Measurements from ENCODE around the gene FBXL13. TPM values are rescaled to one million over a fixed set of nuclear protein-coding genes. Genes with fewer than 3 reads are reported as not detected.
"Not testable (repeated sequence)": the region's sequence is repeated elsewhere in the genome, so short reads cannot be mapped to it uniquely, and the experiment has no call there.

The FBXL13 gene
- total RNA-seq, 1 donor from 2014 or later: 0.98 TPM

DNA sequence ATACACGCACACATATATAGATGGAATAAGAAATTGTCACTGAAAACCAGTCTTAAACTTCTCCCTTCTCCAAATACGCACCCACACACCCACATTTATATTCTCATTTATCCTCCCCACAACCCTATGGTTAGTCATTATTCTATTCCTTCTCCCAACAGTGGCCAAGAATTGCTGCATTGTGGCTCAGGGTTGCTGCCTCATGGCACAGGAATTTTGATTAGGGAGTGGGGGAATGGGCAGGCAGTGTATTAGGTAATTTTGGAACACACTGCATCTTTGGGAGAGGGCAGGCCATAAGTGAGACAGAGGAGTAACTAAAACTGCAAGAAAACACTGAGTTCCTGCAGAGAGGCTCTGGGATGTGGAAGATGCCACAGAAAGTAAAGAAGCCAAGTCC, 38.6 kb upstream of the FBXL13 start:
- intact Hi-C loops (cut with DNase I): no loop called here
- H3K27ac ChIP-seq: no peak overlapping the region
- no peak for DNase-seq (ENCODE audit: extremely low spot score in 2 of 2)
- H3K27me3 ChIP-seq: no peaks in the 10 kb centered on the region
- H3K4me3 ChIP-seq: no peak overlapping the region
- TF ChIP-seq POLR2AphosphoS5 (IDR thresholded peaks at IDR 0.05; ENCODE audit: insufficient read depth in 1 of 2, low read depth in 1 of 2): no peak
- no peak for TF ChIP-seq POLR2A (IDR thresholded peaks at IDR 0.05)
- TF ChIP-seq, protein P1, sequence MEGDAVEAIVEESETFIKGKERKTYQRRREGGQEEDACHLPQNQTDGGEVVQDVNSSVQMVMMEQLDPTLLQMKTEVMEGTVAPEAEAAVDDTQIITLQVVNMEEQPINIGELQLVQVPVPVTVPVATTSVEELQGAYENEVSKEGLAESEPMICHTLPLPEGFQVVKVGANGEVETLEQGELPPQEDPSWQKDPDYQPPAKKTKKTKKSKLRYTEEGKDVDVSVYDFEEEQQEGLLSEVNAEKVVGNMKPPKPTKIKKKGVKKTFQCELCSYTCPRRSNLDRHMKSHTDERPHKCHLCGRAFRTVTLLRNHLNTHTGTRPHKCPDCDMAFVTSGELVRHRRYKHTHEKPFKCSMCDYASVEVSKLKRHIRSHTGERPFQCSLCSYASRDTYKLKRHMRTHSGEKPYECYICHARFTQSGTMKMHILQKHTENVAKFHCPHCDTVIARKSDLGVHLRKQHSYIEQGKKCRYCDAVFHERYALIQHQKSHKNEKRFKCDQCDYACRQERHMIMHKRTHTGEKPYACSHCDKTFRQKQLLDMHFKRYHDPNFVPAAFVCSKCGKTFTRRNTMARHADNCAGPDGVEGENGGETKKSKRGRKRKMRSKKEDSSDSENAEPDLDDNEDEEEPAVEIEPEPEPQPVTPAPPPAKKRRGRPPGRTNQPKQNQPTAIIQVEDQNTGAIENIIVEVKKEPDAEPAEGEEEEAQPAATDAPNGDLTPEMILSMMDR (IDR thresholded peaks at IDR 0.05): no peak
- H3K9me3 ChIP-seq: no peaks in the 10 kb centered on the region
- no peaks in the 10 kb centered on the region for H3K36me3 ChIP-seq
- H3K4me1 ChIP-seq: no peaks in the 10 kb centered on the region

DNA sequence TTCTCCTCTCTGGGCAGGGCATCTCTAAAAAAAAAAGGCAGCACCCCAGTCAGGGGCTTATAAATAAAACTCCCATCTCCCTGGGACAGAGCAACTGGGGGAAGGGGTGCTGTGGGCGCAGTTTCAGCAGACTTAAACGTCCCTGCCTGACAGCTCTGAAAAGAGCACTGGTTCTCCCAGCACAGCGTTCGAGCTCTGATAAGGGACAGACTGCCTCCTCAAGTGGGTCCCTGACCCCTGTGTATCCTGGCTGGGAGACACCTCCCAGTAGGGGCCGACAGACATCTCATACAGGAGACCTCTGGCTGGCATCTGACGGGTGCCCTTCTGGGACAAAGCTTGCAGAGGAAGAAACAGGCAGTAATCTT, 32.1 kb upstream of the FBXL13 start:
- H3K27ac ChIP-seq; H3K27me3 ChIP-seq; H3K4me1 ChIP-seq; intact Hi-C loops (cut with DNase I); H3K9me3 ChIP-seq; H3K36me3 ChIP-seq; DNase-seq (ENCODE audit: extremely low spot score in 2 of 2); H3K4me3 ChIP-seq: not testable (repeated sequence)

DNA sequence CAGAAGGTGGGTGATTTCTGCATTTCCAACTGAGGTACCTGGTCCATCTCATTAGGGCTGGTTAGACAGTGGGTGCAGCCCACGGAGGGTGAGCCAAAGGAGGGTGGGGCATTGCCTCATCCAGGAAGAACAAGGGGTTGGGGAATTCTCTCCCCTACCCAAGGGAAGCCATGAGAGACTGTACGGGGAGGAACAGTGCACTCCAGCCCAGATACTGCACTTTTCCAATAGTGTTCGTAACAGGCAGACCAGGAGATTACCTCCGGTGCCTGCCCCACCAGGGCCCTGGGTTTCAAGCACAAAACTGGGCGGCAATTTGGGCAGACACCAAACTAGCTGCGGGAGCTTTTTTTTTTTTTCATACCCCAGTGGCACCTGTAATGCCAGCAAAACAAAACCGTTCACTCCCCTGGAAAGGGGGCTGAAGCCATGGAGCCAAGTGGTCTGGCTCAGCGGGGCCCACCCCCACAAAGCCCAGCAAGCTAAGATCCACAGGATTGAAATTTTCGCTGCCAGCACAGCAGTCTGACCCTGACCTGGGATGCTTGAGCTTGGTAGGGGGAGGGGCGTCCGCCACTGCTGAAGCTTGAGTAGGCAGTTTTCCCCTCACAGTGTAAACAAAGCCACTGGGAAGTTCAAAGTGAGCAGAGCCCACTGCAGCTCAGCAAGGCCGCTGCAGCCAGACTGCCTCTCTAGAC, 31.6 kb upstream of the FBXL13 start:
- intact Hi-C loops (cut with DNase I): no loop called here
- no peaks in the 10 kb centered on the region for H3K27me3 ChIP-seq
- DNase-seq (ENCODE audit: extremely low spot score in 2 of 2): no peak
- no peak overlapping the region for H3K27ac ChIP-seq
- no peaks in the 10 kb centered on the region for H3K9me3 ChIP-seq
- H3K4me1 ChIP-seq: no peaks in the 10 kb centered on the region
- no peaks in the 10 kb centered on the region for H3K36me3 ChIP-seq
- TF ChIP-seq POLR2A (IDR thresholded peaks at IDR 0.05): no peak
- no peak overlapping the region for H3K4me3 ChIP-seq

DNA sequence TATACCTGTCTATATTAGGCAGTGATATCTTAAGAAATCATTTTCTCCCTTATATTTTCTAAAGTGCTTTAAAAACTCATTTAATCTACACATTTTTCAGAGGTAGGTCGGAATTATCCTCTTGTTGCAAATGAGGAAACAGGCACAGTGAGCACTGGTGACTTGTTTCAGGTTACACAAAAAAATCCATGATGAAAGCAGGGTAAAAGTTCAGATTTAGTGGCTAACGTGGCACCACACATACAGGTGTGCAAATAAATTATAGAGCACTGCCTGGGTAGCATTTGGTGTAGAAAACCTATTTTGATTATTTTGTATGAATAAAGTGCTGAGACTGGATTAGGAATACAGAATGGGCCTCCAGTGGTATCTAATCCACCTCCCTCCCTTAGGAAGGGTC, 26.9 kb upstream of the FBXL13 start:
- no peak for DNase-seq (ENCODE audit: extremely low spot score in 2 of 2)
- Histone ChIP-seq H3K4me1 (no peaks in the 10 kb centered on the region), H3K27ac (no peak overlapping the region), H3K9me3 (no peaks in the 10 kb centered on the region), H3K36me3 (no peaks in the 10 kb centered on the region), H3K4me3 (no peak overlapping the region), H3K27me3 (no peaks in the 10 kb centered on the region)
- no peak for TF ChIP-seq POLR2AphosphoS5 (IDR thresholded peaks at IDR 0.05; ENCODE audit: insufficient read depth in 1 of 2, low read depth in 1 of 2)
- TF ChIP-seq POLR2A (IDR thresholded peaks at IDR 0.05): no peak
- TF ChIP-seq, protein P1 (IDR thresholded peaks at IDR 0.05): no peak
- intact Hi-C loops (cut with DNase I): no loop called here

DNA sequence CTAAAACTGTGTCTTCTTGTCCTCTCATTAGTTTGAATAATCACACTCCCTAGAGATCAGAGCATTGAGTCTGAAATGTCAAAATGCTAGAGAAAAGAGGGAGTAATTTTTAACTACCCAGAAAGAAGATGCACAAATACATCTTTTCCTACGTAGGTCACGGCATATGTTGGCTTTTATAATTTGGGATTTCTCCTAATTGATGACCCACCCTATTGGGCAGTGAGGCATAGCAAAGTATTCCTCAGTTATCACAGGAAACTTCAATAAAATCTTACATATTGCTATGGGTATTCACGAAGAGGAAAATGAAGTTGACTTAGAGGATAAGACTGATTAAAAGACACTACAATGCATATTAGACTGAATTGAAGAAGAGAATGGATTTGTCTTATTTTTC, 25.8 kb upstream of the FBXL13 start:
- no peak overlapping the region for H3K4me3 ChIP-seq
- TF ChIP-seq, protein P1 (IDR thresholded peaks at IDR 0.05): no peak
- no peak for TF ChIP-seq POLR2AphosphoS5 (IDR thresholded peaks at IDR 0.05; ENCODE audit: insufficient read depth in 1 of 2, low read depth in 1 of 2)
- no peak for TF ChIP-seq POLR2A (IDR thresholded peaks at IDR 0.05)
- intact Hi-C loops (cut with DNase I): no loop called here
- H3K4me1 ChIP-seq: no peaks in the 10 kb centered on the region
- no peaks in the 10 kb centered on the region for H3K9me3 ChIP-seq
- no peak for DNase-seq (ENCODE audit: extremely low spot score in 2 of 2)
- no peaks in the 10 kb centered on the region for H3K27me3 ChIP-seq
- H3K36me3 ChIP-seq: peaks cover 0 to 2% of the 10 kb centered on the region in 2 donors
- no peak overlapping the region for H3K27ac ChIP-seq

DNA sequence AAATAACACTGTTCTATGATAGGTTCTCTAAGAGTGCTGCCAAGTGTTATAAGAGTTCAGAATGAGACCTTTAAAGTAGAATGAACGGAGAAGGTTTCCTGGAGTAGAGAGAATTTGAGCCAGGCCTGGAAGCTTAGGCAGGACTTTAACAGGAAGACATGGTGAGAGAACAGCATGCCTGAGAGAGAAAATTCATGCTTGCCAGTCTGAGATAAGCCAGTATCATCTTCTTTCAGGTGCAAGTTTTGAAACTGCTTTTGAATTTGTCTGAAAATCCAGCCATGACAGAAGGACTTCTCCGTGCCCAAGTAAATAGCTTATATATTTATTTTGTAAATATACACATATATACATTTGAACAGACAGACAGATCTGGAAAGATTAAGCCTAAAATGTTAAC, 22.4 kb upstream of the FBXL13 start:
- peaks cover 0 to 6% of the 10 kb centered on the region in 2 donors for H3K36me3 ChIP-seq
- no peak for DNase-seq (ENCODE audit: extremely low spot score in 2 of 2)
- no peaks in the 10 kb centered on the region for H3K4me1 ChIP-seq
- no peak overlapping the region for H3K4me3 ChIP-seq
- no peak overlapping the region for H3K27ac ChIP-seq
- H3K9me3 ChIP-seq: no peaks in the 10 kb centered on the region
- intact Hi-C loops (cut with DNase I): no loop called here
- no peak for TF ChIP-seq POLR2A (IDR thresholded peaks at IDR 0.05)
- no peak for TF ChIP-seq POLR2AphosphoS5 (IDR thresholded peaks at IDR 0.05; ENCODE audit: insufficient read depth in 1 of 2, low read depth in 1 of 2)
- TF ChIP-seq, protein P1 (IDR thresholded peaks at IDR 0.05): no peak
- H3K27me3 ChIP-seq: no peaks in the 10 kb centered on the region

DNA sequence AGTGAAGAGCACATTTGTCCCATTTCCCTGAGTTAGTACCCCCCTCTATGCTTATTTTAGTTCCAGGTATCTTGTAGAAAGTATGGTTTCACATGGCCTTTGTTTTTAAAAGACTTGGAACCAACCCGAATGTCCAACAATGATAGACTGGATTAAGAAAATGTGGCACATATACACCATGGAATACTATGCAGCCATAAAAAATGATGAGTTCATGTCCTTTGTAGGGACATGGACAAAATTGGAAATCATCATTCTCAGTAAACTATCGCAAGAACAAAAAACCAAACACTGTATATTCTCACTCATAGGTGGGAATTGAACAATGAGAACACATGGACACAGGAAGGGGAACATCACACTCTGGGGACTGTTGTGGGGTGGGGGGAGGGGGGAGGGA, 21.0 kb upstream of the FBXL13 start:
- H3K27me3 ChIP-seq: not testable (repeated sequence)

More for the DNA sequence above, 21.0 kb upstream of the FBXL13 start:
- DNase-seq (ENCODE audit: extremely low spot score in 2 of 2); H3K9me3 ChIP-seq; H3K4me3 ChIP-seq; H3K36me3 ChIP-seq; H3K4me1 ChIP-seq; intact Hi-C loops (cut with DNase I); H3K27ac ChIP-seq: not testable (repeated sequence)

Data from vagina (tissue), 2 donors.